ENCODE measurements around the gene RAB7A.
A peak's percentile ranks its signal among the peaks of the same experiment; 100 is the strongest.
"Not testable (repeated sequence)": the region's sequence is repeated elsewhere in the genome, so short reads cannot be mapped to it uniquely, and the experiment has no call there.

Gene RAB7A

GRCh38 chr3:128829925-128830625 lies 104.1 kb downstream of the RAB7A start:
- not testable (repeated sequence) for H3K9me3 ChIP-seq (replicated peaks; ENCODE audit: low read length); H3K36me3 ChIP-seq (ENCODE audit: insufficient read depth, low read length); H3K4me1 ChIP-seq (ENCODE audit: control insufficient read depth, insufficient read depth, low read length); H3K4me2 ChIP-seq (ENCODE audit: low read length); H3K27me3 ChIP-seq (ENCODE audit: control insufficient read depth, insufficient read depth, low read length); H3K4me3 ChIP-seq (ENCODE audit: low read length); H3K9ac ChIP-seq (ENCODE audit: low read depth, low read length)

- not testable (repeated sequence) for H3K4me2 ChIP-seq (ENCODE audit: low read length); H3K4me1 ChIP-seq (ENCODE audit: control insufficient read depth, insufficient read depth, low read length); H3K27me3 ChIP-seq (ENCODE audit: control insufficient read depth, insufficient read depth, low read length); H3K9ac ChIP-seq (ENCODE audit: low read depth, low read length); H3K4me3 ChIP-seq (ENCODE audit: low read length); H3K36me3 ChIP-seq (ENCODE audit: insufficient read depth, low read length); H3K9me3 ChIP-seq (replicated peaks; ENCODE audit: low read length)
Observed at GRCh38 chr3:128830762-128831161, 104.8 kb downstream of the RAB7A start.

DNA sequence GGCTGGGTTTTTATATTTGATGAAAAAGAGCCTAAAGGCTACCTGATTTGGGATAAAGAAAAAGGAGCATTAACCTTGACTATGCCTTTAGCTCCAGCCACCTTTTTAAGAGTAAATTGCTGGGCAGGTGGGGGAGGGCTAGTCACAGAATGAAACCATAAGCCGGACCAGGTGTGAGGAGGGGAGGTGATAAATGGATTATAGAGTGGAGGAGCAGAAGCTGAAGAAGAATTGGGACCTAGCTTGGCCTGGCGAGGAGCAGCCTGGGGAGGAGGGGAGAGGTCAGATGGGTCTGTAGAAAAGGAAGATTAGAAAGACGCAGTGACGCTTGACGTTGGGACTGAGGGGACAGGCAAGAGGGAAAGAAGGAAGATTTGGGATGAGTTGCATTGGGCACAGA lies 107.0 kb downstream of the RAB7A start:
- H3K9ac ChIP-seq (ENCODE audit: low read depth, low read length); H3K4me1 ChIP-seq (ENCODE audit: control insufficient read depth, insufficient read depth, low read length); H3K4me3 ChIP-seq (ENCODE audit: low read length); H3K9me3 ChIP-seq (replicated peaks; ENCODE audit: low read length); H3K4me2 ChIP-seq (ENCODE audit: low read length); H3K27me3 ChIP-seq (ENCODE audit: control insufficient read depth, insufficient read depth, low read length); H3K36me3 ChIP-seq (ENCODE audit: insufficient read depth, low read length): not testable (repeated sequence)

DNA sequence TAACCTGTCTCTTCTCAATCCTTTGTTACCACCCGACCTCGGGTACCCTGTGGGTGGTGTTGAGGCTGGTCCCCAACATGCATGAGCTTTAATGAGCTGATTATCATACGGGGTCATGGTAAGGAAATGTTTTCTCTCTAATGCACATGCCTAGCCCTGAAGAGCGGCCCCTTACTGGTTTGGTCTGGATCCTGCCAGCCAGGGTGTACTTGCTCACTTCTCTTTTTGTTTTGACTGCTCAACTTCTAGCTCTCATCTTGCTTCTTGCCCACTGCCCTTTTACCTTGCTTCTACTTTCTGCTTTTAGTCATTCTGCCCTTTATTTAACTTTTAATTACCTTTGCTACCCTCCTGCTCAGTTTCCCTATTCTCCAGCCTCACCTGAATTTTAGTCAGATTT lies 109.1 kb downstream of the RAB7A start:
- H3K4me2 ChIP-seq (ENCODE audit: low read length), result no peak overlapping the region
- no peaks in the 10 kb centered on the region for H3K9me3 ChIP-seq (replicated peaks; ENCODE audit: low read length)
- H3K4me1 ChIP-seq (ENCODE audit: control insufficient read depth, insufficient read depth, low read length), result no peaks in the 10 kb centered on the region
- H3K36me3 ChIP-seq (ENCODE audit: insufficient read depth, low read length), result no peaks in the 10 kb centered on the region
- no peaks in the 10 kb centered on the region for H3K27me3 ChIP-seq (ENCODE audit: control insufficient read depth, insufficient read depth, low read length)
- no peak overlapping the region for H3K9ac ChIP-seq (ENCODE audit: low read depth, low read length)
- no peak overlapping the region for H3K4me3 ChIP-seq (ENCODE audit: low read length)

DNA sequence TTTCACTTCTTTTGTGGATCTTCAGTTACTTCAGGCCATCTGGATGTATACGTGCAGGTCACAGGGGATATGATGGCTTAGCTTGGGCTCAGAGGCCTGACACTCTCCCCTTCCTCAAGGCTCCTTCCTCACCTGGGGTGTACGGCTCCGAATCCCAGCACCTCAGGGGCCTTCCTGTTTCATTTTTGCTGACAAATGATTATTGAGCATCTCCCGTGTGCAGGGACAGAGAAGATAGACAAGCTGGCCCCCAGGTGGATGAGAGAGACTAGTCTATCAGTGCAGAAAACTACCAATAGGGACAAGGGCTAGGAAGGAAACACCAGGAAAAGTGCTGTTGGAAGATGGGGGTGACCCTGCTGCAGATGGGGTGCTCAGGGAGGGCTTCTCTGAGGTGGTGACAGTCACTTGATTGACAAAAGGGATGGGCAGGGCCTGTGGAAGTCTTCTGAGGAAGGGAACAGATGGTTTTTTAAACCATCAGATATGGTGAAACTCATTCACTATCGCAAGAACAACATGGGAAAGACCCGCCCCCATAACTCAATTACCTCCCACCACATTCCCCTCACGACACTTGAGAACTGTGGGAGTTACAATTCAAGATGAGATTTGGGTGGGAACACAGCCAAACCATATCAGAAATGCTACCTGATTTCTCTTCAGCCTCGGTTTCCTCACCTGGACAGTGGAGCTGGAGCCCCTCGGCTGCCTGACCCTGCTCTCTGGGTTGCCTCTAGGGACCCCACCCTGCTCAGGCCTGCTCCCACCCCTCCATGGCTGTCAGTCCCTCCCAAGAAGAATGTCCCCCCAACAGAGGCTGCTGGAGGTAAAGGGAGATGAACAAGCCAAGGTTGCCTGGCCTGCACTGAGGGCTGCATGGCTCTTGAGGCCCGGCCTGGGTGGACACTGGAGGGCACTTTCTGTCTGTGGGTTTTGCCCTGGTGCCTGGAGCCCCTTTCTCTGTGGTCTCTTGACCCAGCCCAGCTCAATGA lies 116.2 kb downstream of the RAB7A start:
- Histone ChIP-seq H3K4me2 (ENCODE audit: low read length) (no peak overlapping the region), H3K9ac (ENCODE audit: low read depth, low read length) (no peak overlapping the region), H3K4me3 (ENCODE audit: low read length) (no peak overlapping the region), H3K27me3 (ENCODE audit: control insufficient read depth, insufficient read depth, low read length) (peaks cover 3% of the 10 kb centered on the region), H3K4me1 (ENCODE audit: control insufficient read depth, insufficient read depth, low read length) (peaks cover 10% of the 10 kb centered on the region), H3K9me3 (replicated peaks; ENCODE audit: low read length) (no peaks in the 10 kb centered on the region), H3K36me3 (ENCODE audit: insufficient read depth, low read length) (no peaks in the 10 kb centered on the region)

DNA sequence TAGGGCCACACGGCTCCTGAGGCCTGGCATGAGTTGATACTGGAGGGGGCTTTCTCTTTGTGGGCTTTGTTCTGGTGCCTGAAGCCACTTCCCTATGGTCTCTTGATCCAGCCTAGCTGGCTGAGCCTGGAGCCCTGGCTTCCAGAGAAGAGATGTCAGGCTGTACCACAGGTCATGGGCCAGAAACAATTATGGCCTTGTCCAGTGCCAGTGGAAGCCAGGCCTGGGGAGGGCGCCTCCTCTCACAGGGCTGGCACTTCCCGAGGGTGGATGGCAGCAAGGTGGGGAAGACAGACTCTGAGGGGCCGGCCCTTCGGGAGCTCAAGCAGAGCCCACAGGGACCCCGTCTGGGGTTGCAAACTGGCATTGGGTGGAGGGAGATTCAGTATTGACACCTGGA lies 118.5 kb downstream of the RAB7A start:
- Histone ChIP-seq H3K9ac (ENCODE audit: low read depth, low read length) (no peak overlapping the region), H3K9me3 (replicated peaks; ENCODE audit: low read length) (no peaks in the 10 kb centered on the region), H3K36me3 (ENCODE audit: insufficient read depth, low read length) (no peaks in the 10 kb centered on the region), H3K4me1 (ENCODE audit: control insufficient read depth, insufficient read depth, low read length) (peaks cover 15% of the 10 kb centered on the region), H3K4me3 (ENCODE audit: low read length) (no peak overlapping the region), H3K27me3 (ENCODE audit: control insufficient read depth, insufficient read depth, low read length) (peaks cover 3% of the 10 kb centered on the region), H3K4me2 (ENCODE audit: low read length) (no peak overlapping the region)

DNA sequence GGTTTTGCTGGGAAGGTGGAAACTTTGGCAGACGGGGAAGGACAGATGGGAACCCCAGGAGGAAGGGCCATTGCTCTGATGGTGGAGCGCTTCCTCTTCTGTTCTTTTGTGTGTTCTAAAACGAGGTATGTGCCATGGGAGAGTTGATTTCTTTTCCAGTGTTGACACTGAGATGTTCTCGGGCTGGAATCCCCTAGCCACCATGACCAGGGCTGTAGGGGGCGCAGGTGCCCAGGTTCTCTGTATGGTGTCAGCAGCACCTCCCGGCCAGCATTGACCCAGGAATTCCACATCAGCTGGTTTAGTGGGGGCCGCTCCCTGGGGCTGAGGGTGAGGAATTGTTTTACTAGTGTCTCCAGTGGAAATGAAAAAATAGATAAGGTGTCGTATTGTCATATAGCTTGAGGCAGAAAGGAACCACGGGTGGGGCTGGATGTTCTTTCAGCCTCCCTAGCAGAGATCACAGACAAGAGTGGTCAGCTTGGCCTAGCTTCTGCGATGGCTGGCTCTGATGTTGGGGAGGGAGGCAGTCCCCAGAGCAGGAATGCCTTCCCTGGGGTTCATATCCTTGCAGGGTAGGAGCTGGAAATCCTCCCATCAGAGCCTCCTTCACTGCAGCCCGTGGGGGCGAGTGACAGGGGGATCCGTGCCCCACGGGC lies 119.3 kb downstream of the RAB7A start:
- peak overlapping the region; percentile 89 for H3K4me2 ChIP-seq (ENCODE audit: low read length)
- no peaks in the 10 kb centered on the region for H3K9me3 ChIP-seq (replicated peaks; ENCODE audit: low read length)
- H3K36me3 ChIP-seq (ENCODE audit: insufficient read depth, low read length), result no peaks in the 10 kb centered on the region
- peaks cover 15% of the 10 kb centered on the region for H3K4me1 ChIP-seq (ENCODE audit: control insufficient read depth, insufficient read depth, low read length)
- peak overlapping the region; percentile 41 for H3K9ac ChIP-seq (ENCODE audit: low read depth, low read length)
- H3K4me3 ChIP-seq (ENCODE audit: low read length), result peak overlapping the region; percentile 68
- H3K27me3 ChIP-seq (ENCODE audit: control insufficient read depth, insufficient read depth, low read length), result peaks cover 2% of the 10 kb centered on the region

DNA sequence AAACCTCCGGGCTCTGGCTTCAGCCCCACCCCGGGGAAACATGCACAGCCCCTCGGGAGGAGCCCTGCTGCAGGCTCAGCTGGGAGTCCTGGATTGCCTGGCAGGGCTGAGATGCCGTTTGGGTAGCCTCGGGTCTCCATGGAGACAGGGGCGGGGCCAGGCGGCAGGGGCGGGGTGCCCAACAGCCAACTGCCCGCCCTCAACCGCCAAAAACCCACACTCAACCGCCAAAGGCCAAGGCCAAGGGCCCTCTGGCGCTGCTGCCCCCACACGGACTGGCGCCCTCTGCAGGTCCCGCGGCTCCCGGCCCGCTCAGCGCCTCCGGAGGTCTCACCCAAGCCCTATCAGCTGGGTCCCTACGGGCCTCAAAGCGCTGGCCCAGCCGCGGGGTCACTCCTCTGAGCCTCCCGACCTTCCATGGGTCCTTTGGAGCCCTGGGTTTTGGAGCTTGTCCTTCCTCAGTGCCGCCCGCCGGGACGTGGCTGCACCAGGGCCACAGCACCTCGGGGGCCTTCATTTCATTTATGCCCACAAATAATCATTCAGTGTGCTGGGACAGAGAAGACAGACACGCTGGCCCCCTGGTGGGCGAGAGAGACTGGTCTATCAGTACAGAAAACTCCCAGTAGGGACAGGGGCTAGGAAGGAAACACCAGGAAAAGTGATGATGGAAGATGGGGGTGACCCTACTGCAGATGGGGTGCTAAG lies 119.9 kb downstream of the RAB7A start:
- Histone ChIP-seq H3K9ac (ENCODE audit: low read depth, low read length) (peak overlapping the region; percentile 59), H3K27me3 (ENCODE audit: control insufficient read depth, insufficient read depth, low read length) (no peaks in the 10 kb centered on the region), H3K4me1 (ENCODE audit: control insufficient read depth, insufficient read depth, low read length) (peaks cover 15% of the 10 kb centered on the region), H3K4me2 (ENCODE audit: low read length) (peak overlapping the region; percentile 89), H3K36me3 (ENCODE audit: insufficient read depth, low read length) (no peaks in the 10 kb centered on the region), H3K4me3 (ENCODE audit: low read length) (peak overlapping the region; percentile 68), H3K9me3 (replicated peaks; ENCODE audit: low read length) (no peaks in the 10 kb centered on the region)

- Histone ChIP-seq H3K4me2 (ENCODE audit: low read length) (peak overlapping the region; percentile 89), H3K9me3 (replicated peaks; ENCODE audit: low read length) (no peaks in the 10 kb centered on the region), H3K36me3 (ENCODE audit: insufficient read depth, low read length) (no peaks in the 10 kb centered on the region), H3K4me1 (ENCODE audit: control insufficient read depth, insufficient read depth, low read length) (peaks cover 15% of the 10 kb centered on the region), H3K9ac (ENCODE audit: low read depth, low read length) (peak overlapping the region; percentile 59), H3K27me3 (ENCODE audit: control insufficient read depth, insufficient read depth, low read length) (no peaks in the 10 kb centered on the region), H3K4me3 (ENCODE audit: low read length) (peak overlapping the region; percentile 68)
Observed at GRCh38 chr3:128846486-128846891, 120.5 kb downstream of the RAB7A start.

DNA sequence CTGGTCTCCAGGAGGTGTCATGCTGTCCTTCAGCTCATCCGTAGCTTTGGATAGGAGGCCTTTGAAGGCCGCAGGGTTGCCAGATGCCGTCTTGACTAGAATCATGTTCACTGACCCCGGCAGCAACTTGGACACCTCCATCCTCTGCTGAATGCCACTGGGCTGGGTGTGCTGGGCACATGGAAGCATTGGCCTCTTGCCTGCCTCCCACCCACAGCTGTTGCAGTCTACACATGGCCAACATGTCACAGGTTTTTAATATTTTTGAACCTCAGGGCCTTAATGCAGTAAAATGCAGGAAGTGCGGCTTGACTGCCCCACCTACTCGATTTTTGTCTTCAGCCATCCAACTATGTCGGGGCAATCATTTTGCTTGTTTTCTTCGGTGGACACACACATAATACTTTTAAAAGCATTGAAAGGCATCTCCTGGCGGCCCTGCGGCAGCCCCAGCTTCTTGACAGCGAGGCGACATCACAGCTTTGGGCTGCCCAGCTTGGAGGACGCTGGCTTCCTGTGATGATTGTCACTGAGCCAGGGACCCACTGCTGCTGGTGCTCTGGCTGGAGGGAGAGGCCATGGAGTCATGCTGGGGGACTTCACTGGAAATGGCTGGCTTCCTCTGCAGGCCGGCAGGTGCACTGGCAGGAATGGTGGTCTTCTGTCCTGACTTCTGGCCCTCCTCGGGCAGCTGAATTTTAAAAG lies 121.8 kb downstream of the RAB7A start:
- no peaks in the 10 kb centered on the region for H3K36me3 ChIP-seq (ENCODE audit: insufficient read depth, low read length)
- peaks cover 15% of the 10 kb centered on the region for H3K4me1 ChIP-seq (ENCODE audit: control insufficient read depth, insufficient read depth, low read length)
- no peak overlapping the region for H3K4me3 ChIP-seq (ENCODE audit: low read length)
- no peaks in the 10 kb centered on the region for H3K27me3 ChIP-seq (ENCODE audit: control insufficient read depth, insufficient read depth, low read length)
- no peaks in the 10 kb centered on the region for H3K9me3 ChIP-seq (replicated peaks; ENCODE audit: low read length)
- H3K9ac ChIP-seq (ENCODE audit: low read depth, low read length), result no peak overlapping the region
- H3K4me2 ChIP-seq (ENCODE audit: low read length), result no peak overlapping the region
